Activated naive CD8-positive, alpha-beta T cell (primary cell): Measurements from ENCODE around the gene NKAIN4.
A peak's percentile ranks its signal among the peaks of the same experiment; 100 is the strongest.

Source experiments
- H3K27ac Mint-ChIP-seq: one replicate; pipeline ENCODE4 v1.8.0; 2021; ENCODE audit warnings: mixed read lengths
- H3K27me3 Mint-ChIP-seq: one replicate; pipeline ENCODE4 v1.8.0; 2021; ENCODE audit warnings: mixed read lengths
- H3K36me3 Mint-ChIP-seq: one replicate; pipeline ENCODE4 v1.8.0; 2021; ENCODE audit warnings: mixed read lengths
- H3K4me1 Mint-ChIP-seq: one replicate; pipeline ENCODE4 v1.8.0; 2021; ENCODE audit warnings: low read depth, mixed read lengths
- H3K4me3 Mint-ChIP-seq: one replicate; pipeline ENCODE4 v1.8.0; 2021; ENCODE audit warnings: mild to moderate bottlenecking, mixed read lengths
- H3K9me3 Mint-ChIP-seq: one replicate; pipeline ENCODE4 v1.8.0; 2021; ENCODE audit warnings: low read depth, mixed read lengths

NKAIN4 gene

DNA sequence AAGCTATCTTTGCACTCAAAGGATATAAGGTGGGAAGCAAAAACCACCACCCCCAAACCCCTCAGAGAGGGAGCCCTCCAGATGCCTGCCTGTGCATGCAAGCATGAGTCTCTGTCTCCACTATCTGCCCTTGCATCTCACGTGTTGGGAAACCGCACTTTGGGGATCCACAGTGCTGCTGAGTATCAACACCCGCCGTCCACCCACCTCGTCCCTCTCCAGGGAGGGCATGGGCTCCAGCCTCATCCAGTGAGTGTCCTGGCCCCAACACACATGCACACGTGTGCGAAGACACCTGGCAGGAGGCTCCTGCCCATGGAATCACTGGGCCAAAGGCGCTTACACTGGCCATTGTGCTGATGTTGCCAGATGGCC is 34.8 kb downstream of the NKAIN4 start:
- peaks cover 12% of the 10 kb centered on the region for H3K4me1 Mint-ChIP-seq
- no peaks in the 10 kb centered on the region for H3K36me3 Mint-ChIP-seq
- H3K4me3 Mint-ChIP-seq, result no peak overlapping the region
- peaks cover 2% of the 10 kb centered on the region for H3K27me3 Mint-ChIP-seq
- H3K9me3 Mint-ChIP-seq, result no peaks in the 10 kb centered on the region
- H3K27ac Mint-ChIP-seq, result no peak overlapping the region

DNA sequence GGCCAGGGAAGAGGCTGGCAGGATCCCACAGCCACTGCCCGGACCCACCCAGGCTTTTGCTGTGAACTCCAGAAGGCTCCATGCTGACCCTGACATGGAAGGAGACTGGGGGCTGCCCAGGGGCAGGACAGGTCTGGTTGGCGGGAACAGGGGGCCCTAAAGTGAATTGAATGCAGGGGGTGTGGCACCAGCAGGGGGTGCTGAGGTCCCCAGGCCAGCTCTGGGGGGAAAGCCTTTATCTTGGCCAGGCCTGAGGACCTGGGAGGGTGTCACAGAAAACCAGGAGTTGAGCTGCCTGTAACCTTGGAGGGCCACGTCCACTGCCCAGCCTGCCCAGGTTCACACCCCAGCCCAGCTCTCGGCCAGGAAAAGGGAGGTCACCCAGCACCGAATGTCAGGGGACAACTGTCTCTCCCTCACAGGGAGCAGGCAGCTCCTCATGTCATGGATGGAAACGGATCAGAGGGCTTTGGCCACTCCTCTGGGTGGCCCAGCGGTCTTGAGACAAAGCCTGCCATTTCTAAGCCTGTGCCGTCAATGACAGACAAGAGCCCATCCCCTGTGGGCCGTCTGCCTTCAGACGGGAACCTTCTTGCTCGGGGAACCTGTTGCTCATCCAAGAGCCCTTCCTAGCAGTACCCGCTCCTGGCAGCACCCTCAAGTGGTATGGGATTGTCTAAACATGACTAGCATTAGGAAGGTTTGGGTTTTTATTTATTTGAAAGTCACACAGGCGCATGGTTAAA is 35.4 kb downstream of the NKAIN4 start:
- Mint-ChIP-seq H3K9me3 (no peaks in the 10 kb centered on the region), H3K4me3 (no peak overlapping the region), H3K27ac (no peak overlapping the region), H3K4me1 (peaks cover 17% of the 10 kb centered on the region), H3K27me3 (peaks cover 2% of the 10 kb centered on the region), H3K36me3 (no peaks in the 10 kb centered on the region)

DNA sequence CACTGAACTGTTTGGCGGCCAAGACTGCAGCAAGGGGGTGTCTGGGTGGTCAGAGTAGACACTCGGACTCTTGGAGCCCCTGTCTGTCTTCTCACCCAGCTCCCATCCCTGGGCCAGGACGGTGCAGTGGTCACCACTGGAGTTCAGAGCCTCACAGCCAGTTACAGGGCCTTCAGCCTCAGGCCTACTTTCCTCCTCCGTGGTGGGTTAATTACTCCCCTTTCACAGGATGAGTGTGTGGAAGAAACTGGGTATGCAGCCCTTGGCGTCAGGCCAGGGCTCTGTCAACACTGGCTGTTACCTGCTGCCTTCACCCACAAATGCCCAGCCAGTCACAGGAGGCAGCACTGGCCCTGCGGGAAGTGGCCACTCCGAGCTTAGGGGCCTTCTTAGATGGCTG is 36.6 kb downstream of the NKAIN4 start:
- Mint-ChIP-seq H3K27me3 (peaks cover 2% of the 10 kb centered on the region), H3K4me1 (peaks cover 28% of the 10 kb centered on the region), H3K4me3 (no peak overlapping the region), H3K27ac (no peak overlapping the region), H3K36me3 (peaks cover 4% of the 10 kb centered on the region), H3K9me3 (no peaks in the 10 kb centered on the region)

DNA sequence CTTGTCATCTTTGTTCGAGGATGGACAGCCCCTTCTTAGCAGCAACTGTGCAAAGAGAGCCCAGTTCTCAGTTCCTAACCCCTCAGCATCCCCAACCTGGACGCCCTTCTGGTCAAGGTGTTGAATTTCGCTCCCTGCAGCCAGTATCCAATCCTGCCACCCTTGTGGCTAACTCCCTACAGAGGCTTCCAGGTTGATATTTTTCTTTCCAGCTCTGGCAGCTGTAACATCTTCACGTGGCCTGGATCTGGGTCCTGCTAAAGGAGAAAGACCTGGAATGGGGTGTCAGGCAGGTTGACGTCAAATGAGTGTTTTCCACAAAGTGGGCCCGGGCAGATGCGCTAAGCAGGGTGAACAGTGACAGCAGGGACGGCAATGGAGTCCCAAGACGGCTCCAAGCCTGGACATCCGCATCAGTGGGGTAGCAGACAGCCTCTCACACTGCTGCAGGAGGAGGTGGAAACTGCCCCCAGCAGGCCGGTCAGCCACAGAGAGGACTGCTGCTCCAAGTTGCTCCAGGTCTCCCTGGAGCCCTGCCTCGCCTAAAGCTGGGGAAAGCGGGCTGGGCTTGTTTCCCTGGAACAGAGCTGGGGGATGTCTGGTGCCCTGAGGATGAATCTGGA is 37.3 kb downstream of the NKAIN4 start:
- peaks cover 36% of the 10 kb centered on the region for H3K4me1 Mint-ChIP-seq
- no peaks in the 10 kb centered on the region for H3K9me3 Mint-ChIP-seq
- H3K27ac Mint-ChIP-seq, result peak overlapping the region; percentile 84
- peaks cover 4% of the 10 kb centered on the region for H3K36me3 Mint-ChIP-seq
- peaks cover 2% of the 10 kb centered on the region for H3K27me3 Mint-ChIP-seq
- H3K4me3 Mint-ChIP-seq, result peak overlapping the region; percentile 85

DNA sequence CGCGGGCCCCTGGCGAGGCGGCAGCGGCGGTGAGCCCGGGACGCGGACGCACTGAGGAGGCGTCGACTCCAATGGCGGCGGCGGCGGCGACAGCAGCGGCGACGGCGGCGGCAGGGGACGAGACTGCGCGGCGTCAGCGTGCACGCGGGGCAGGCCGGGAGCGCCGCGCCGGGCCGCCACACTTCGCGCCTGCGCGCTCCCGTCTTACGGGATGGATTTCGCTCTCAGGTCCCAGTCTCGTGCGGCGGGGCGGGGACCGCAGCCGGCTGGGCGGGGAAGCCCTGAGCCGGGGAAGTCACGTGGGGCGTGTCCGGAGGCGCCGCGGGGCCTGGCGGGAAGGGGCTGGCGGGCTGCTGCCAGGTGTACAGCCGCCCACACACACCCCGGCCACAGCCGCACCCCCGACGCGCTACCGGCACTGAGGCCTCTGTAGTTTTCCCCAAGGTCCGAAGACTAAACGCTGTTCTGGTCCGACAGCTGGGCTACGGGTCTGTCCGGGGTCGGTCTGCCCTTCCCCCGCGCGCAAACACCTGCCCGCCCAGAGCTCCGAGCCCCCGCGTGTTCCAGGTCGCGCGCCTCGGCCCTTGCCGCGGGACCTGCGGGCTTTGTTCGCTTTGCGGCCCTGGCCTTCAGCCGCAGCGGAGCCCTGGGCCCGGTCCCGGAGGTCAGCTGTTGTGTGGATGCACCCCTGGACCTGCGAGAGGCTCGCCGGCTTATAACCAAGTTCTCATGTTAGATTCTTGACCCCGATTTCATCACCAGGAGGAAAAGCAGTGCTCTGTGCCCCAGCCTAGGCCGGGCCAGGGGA is 38.0 kb downstream of the NKAIN4 start, which contains the start of gene YTHDF1:
YTHDF1 (minus strand) TSS at position 91 of the 808 bp plus-strand sequence. CDS start 239 bp downstream, outside the sequence.
- Mint-ChIP-seq H3K36me3 (peaks cover 4% of the 10 kb centered on the region), H3K27me3 (peaks cover 2% of the 10 kb centered on the region), H3K4me3 (peak within 1 kb of the TSS; percentile 95), H3K4me1 (peaks cover 40% of the 10 kb centered on the region), H3K9me3 (no peaks in the 10 kb centered on the region), H3K27ac (peak within 1 kb of the TSS; percentile 90)

DNA sequence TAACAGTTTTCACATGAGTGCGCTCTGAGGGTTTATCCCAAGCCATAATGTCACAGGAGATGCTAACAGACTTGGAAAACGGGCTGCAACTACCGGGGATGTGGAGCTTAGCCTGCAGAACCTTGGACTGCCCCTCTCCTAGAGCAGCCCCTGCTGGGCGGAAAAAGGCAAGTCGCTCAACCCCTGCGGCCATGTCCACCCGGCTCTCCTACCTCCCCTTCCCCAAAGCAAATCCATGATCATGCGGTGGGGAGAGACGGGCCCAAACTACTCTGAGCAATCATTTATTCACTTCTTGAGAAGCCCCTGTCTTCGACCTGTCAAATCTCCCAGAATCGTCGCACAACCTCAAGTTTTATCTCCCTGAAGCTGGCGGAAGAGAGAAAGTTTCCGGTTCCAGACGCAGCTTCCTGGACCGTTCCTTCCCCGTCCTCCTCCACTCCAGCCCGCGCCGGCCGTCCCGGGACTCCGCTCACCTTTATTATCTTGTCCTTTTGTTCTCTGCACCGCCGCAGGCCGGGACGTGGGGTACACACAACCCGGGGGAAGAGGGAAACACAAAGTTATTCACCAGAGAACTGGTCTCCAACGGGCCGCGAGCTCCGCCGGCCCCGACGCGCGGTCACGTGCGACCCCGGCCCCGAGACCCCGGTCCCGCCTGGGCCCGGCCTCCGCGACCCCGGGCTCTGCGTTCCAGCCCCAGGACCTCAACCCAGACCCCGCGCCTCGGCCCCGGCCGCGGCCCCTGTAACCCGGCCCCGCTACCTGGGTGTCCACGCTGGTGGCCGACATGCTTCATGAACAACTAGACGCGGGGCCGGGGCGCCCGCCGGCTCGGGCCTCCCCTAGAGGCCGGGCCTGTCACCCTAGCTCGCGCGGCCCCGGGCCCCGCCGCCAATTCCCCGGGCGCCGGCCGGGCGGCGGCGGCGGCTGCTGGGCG is 38.9 kb downstream of the NKAIN4 start:
- H3K4me1 Mint-ChIP-seq, result peaks cover 46% of the 10 kb centered on the region
- peaks cover 4% of the 10 kb centered on the region for H3K36me3 Mint-ChIP-seq

DNA sequence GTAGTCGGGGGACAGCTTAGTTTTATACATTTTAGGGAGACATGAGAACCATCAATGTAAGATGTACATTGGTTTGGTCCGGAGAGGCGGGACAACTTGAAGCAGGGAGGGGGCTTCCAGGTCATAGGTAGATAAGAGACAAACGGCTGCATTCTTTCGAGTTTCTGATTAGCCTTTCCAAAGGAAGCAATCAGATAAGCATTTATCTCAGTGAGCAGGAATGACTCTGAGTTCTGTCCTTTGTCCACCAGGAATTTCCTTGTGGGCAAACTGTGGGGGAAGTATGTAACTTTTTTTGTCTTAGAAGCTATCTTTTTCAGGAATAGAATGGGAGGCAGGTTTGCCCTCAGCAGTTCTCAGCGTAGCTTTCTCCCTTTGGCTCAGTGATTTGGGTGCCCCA is 39.7 kb downstream of the NKAIN4 start:
- Mint-ChIP-seq H3K36me3 (peaks cover 4% of the 10 kb centered on the region), H3K27me3 (no peaks in the 10 kb centered on the region), H3K4me3 (peak overlapping the region; percentile 95), H3K27ac (peak overlapping the region; percentile 51), H3K4me1 (peaks cover 54% of the 10 kb centered on the region), H3K9me3 (no peaks in the 10 kb centered on the region)

More for the DNA sequence above, 38.9 kb downstream of the NKAIN4 start:
- Mint-ChIP-seq H3K4me3 (peak overlapping the region; percentile 95), H3K27me3 (peaks cover 2% of the 10 kb centered on the region), H3K9me3 (no peaks in the 10 kb centered on the region), H3K27ac (peak overlapping the region; percentile 90)

DNA sequence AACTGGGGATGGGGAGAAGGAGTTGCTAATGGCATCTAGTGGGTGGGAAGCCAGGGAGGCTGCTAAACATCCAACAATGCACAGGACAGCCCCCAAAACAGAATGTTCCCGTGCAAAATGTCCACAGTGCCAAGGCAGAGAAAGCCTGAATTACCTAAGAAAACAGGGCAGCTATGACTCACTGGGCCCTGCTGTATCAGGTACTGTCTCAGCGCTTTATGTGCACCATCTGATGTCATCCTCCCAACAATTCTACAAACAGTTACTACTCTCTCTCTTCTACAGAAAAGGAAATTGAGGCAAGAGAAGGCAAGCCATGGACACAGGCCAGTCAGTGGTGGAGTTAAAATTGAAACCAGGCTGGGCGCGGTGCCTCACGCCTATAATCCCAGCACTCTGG is 41.5 kb downstream of the NKAIN4 start:
- Mint-ChIP-seq H3K4me3 (peak overlapping the region; percentile 46), H3K27ac (peak overlapping the region; percentile 46), H3K4me1 (peaks cover 58% of the 10 kb centered on the region), H3K27me3 (no peaks in the 10 kb centered on the region), H3K36me3 (peaks cover 4% of the 10 kb centered on the region), H3K9me3 (no peaks in the 10 kb centered on the region)

DNA sequence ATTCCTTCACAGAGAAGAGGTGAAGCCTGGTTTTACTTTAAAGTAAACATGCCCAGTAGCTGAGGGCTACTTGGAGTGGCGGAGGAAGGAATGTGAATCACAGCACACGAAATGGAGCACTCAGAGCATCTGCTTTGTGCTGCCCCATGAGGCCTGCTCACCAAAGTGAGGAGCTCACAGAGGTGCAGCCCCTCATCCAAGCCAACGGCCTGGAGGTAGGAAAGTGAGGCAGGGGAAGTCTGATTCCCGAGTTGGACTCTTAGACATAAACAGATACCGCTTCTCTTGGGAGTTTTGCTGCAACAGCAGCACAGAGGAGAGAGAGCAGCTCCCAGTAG is 41.9 kb downstream of the NKAIN4 start:
- H3K27me3 Mint-ChIP-seq, result no peaks in the 10 kb centered on the region
- H3K4me3 Mint-ChIP-seq, result peak overlapping the region; percentile 36
- no peaks in the 10 kb centered on the region for H3K9me3 Mint-ChIP-seq
- peaks cover 4% of the 10 kb centered on the region for H3K36me3 Mint-ChIP-seq
- H3K4me1 Mint-ChIP-seq, result peaks cover 60% of the 10 kb centered on the region
- no peak overlapping the region for H3K27ac Mint-ChIP-seq

DNA sequence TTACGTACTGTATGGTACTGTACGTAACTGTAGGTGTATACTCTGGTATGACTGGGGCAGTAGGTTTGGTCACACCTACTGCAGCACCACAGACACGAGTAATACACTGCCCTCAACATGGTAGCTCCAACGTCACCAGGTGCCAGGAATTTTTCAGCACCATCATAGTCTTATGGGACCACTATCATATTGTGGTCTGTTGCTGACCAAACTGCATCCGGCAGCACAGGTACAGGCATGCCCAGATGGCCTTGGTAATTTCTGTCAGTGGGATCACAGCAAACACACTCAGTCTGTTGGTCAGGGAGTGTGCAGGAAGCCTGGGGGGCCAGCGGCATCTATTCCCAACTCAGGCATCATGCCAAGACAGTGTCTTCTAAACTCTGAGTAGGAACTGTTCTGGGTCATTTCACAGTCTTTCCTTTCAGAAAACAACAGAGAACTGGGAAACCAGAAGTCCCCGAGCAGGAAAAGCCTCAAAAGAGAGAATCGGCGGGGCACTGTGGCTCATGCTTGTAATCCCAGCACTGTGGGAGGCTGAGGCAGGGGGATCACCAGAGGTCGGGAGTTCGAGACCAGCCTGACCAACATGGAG is 44.2 kb downstream of the NKAIN4 start:
- Mint-ChIP-seq H3K4me1 (peaks cover 63% of the 10 kb centered on the region), H3K9me3 (no peaks in the 10 kb centered on the region), H3K27ac (no peak overlapping the region), H3K4me3 (no peak overlapping the region), H3K27me3 (no peaks in the 10 kb centered on the region), H3K36me3 (peaks cover 4% of the 10 kb centered on the region)

DNA sequence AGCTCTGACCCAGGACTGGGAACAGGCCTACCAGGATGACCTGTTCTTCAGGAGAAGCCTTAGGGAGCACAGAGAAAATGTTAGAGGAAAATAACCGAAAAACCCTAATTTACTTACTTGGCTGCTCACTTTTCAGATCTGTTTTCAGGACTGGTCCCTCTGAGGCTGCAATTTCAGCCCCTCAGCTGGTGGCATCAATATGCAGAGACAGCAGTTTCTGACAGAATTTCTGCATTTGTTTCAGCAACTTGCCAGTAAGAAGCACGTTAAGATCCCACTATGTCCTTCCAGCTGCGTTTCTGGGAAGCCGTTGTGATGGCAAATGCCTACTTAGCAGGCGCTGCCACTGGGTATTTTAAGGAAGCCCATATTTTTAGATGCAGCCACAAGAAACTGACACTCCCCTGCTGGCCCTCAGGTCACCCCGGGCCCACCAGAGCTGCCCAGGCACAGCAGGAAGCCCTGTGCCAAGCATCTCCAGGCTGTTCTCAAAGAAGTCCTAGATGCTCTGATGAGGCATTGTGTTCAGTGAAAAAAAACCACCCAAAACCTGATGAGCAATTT is 45.8 kb downstream of the NKAIN4 start:
- Mint-ChIP-seq H3K36me3 (peaks cover 3% of the 10 kb centered on the region), H3K27ac (no peak overlapping the region), H3K4me1 (peaks cover 46% of the 10 kb centered on the region), H3K27me3 (no peaks in the 10 kb centered on the region), H3K4me3 (no peak overlapping the region), H3K9me3 (no peaks in the 10 kb centered on the region)

DNA sequence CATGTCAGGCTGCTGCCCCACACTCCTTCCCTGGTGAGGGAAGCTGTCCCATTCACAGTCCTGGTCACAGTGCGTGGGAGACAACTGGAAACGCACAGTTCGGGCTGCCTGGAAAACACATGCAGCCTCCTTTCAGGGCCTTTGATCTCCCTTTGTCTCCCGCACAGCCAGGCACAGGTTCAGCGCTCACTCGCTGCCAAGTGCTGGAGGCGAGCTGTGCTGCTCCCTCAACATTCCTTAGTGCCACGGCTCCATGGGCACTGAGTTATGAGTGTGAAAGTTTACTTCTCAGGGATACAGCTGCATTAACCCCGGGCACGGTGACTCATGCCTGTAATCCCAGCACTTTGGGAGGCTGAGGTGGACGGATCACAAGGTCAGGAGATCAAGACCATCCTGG is 47.4 kb downstream of the NKAIN4 start:
- no peaks in the 10 kb centered on the region for H3K36me3 Mint-ChIP-seq

DNA sequence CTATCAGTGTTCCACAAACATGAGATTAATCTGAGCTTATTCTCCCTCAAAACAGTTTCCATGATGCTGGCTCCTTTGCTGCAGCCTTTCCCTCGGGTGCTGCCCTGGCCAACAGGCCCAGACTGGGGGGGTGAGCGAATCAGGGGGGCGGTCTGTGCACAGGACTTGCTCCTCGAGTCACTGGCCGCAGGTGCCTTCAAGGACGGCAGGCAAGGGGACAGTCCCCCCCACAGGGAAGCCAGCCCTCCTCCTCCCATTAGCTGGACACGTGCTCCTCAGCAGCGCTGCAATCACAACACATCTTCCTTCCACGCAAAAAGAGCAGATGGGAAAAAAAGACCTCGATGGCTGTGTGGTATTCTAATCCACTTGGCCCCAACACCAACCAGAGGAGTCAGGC is 48.4 kb downstream of the NKAIN4 start:
- no peak overlapping the region for H3K4me3 Mint-ChIP-seq
- no peaks in the 10 kb centered on the region for H3K36me3 Mint-ChIP-seq
- no peaks in the 10 kb centered on the region for H3K9me3 Mint-ChIP-seq
- H3K27ac Mint-ChIP-seq, result no peak overlapping the region
- H3K27me3 Mint-ChIP-seq, result no peaks in the 10 kb centered on the region
- H3K4me1 Mint-ChIP-seq, result peaks cover 34% of the 10 kb centered on the region

More for the DNA sequence above, 47.4 kb downstream of the NKAIN4 start:
- H3K9me3 Mint-ChIP-seq, result no peaks in the 10 kb centered on the region
- H3K27ac Mint-ChIP-seq, result no peak overlapping the region
- no peak overlapping the region for H3K4me3 Mint-ChIP-seq
- H3K27me3 Mint-ChIP-seq, result no peaks in the 10 kb centered on the region
- peaks cover 31% of the 10 kb centered on the region for H3K4me1 Mint-ChIP-seq

DNA sequence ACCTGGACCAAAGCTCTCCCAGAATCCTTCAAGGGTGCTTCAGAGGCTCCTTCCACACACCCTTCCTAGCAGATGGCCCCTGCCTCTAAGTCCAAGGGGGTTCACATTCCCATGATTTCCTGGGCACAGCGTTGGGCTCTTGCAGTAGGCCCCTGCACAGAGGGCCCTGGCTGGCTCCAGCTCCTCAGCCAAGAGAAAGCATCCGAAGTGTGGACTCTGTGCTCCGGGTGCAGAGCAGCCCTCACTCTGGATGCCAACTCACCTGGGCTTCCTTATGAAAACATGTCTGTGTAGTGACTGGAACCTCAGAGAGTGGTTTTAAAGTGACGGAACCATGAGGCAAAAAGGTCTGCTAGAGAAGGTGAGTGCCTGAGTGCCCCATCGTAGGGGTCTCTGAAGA is 49.9 kb downstream of the NKAIN4 start:
- Mint-ChIP-seq H3K27me3 (no peaks in the 10 kb centered on the region), H3K4me1 (peaks cover 29% of the 10 kb centered on the region)

More for the DNA sequence above, 49.9 kb downstream of the NKAIN4 start:
- Mint-ChIP-seq H3K4me3 (no peak overlapping the region), H3K36me3 (no peaks in the 10 kb centered on the region), H3K9me3 (no peaks in the 10 kb centered on the region), H3K27ac (no peak overlapping the region)
